SK-N-MC (cell line): Measurements from ENCODE around the gene AMIGO1.

ENCODE experiments used
- DNase-seq: peaks from one replicate; pipeline ENCODE4 v3.0.0-alpha.2; 2011; ENCODE audit warnings: low read depth, low spot score
- H3K27ac ChIP-seq: fragments of 200-600 bp; sonication (generic); 2 replicates; pipeline ENCODE4 v1.5.1; 2016; ENCODE audit warnings: mixed run types
- H3K36me3 ChIP-seq: fragments of 200-600 bp; sonication (generic); 2 replicates; pipeline ENCODE4 v1.6.1; 2017; ENCODE audit warnings: antibody characterized with exemption, low read length, mixed read lengths; ENCODE audit not compliant: insufficient read depth
- H3K4me3 ChIP-seq: fragments of 200-600 bp; sonication (generic); 2 replicates; pipeline ENCODE4 v1.5.1; 2016
- H3K9ac ChIP-seq: fragments of 200-600 bp; sonication (generic); 2 replicates; pipeline ENCODE4 v1.8.0; 2017; ENCODE audit warnings: mixed run types, mixed read lengths; ENCODE audit not compliant: insufficient read length
- H3K9me3 ChIP-seq: fragments of 200-600 bp; sonication (generic); 2 replicates; pipeline ENCODE4 v1.6.1; 2017; ENCODE audit warnings: low read depth, mild to moderate bottlenecking, antibody characterized with exemption, low read length, moderate library complexity, mixed read lengths
- EZH2 ChIP-seq: fragments of 200-600 bp; sonication (generic); IDR thresholded peaks from one replicate; pipeline ENCODE4 v1.6.1; 2017; ENCODE audit warnings: antibody characterized with exemption
- FOXP2 ChIP-seq: optimal IDR thresholded peaks from 2 replicates; pipeline ENCODE3; 2011; ENCODE audit warnings: mild to moderate bottlenecking, moderate library complexity; ENCODE audit not compliant: insufficient read depth; ENCODE audit errors: extremely low read length, control extremely low read depth
- POLR2AphosphoS5 ChIP-seq: IDR thresholded peaks from 2 replicates; pipeline ENCODE4 v1.6.1; 2012; ENCODE audit warnings: mild to moderate bottlenecking, low read depth, low read length, borderline replicate concordance

The AMIGO1 gene

GRCh38 chr1:109492779-109493178, 16.7 kb downstream of the AMIGO1 start:
- Histone ChIP-seq H3K9me3 (no peaks in the 10 kb centered on the region), H3K27ac (no peak overlapping the region), H3K9ac (no peak overlapping the region), H3K4me3 (no peak overlapping the region), H3K36me3 (peaks cover 7% of the 10 kb centered on the region; the same call in 1 of the 2 replicates)
- no peak for DNase-seq
- TF ChIP-seq EZH2 (no peak), FOXP2 (no peak), POLR2AphosphoS5 (no peak)

- Histone ChIP-seq H3K36me3 (peaks cover 10% of the 10 kb centered on the region; the same call in 1 of the 2 replicates), H3K27ac (no peak overlapping the region)
- TF ChIP-seq POLR2AphosphoS5 (no peak), FOXP2 (no peak), EZH2 (no peak)
These were observed 18.2 kb downstream of the AMIGO1 start for GRCh38 chr1:109491372-109491771.

GRCh38 chr1:109490934-109491302, 18.6 kb downstream of the AMIGO1 start:
- TF ChIP-seq EZH2 (no peak), POLR2AphosphoS5 (no peak), FOXP2 (no peak)
- no peaks in the 10 kb centered on the region for H3K9me3 ChIP-seq
- H3K36me3 ChIP-seq = peaks cover 6% of the 10 kb centered on the region; the same call in 1 of the 2 replicates
- H3K27ac ChIP-seq = no peak overlapping the region
- no peak overlapping the region for H3K9ac ChIP-seq
- no peak for DNase-seq
- H3K4me3 ChIP-seq = no peak overlapping the region

More at GRCh38 chr1:109491372-109491771, 18.2 kb downstream of the AMIGO1 start:
- no peak overlapping the region for H3K4me3 ChIP-seq
- no peaks in the 10 kb centered on the region for H3K9me3 ChIP-seq
- H3K9ac ChIP-seq = no peak overlapping the region
- DNase-seq = no peak

DNA sequence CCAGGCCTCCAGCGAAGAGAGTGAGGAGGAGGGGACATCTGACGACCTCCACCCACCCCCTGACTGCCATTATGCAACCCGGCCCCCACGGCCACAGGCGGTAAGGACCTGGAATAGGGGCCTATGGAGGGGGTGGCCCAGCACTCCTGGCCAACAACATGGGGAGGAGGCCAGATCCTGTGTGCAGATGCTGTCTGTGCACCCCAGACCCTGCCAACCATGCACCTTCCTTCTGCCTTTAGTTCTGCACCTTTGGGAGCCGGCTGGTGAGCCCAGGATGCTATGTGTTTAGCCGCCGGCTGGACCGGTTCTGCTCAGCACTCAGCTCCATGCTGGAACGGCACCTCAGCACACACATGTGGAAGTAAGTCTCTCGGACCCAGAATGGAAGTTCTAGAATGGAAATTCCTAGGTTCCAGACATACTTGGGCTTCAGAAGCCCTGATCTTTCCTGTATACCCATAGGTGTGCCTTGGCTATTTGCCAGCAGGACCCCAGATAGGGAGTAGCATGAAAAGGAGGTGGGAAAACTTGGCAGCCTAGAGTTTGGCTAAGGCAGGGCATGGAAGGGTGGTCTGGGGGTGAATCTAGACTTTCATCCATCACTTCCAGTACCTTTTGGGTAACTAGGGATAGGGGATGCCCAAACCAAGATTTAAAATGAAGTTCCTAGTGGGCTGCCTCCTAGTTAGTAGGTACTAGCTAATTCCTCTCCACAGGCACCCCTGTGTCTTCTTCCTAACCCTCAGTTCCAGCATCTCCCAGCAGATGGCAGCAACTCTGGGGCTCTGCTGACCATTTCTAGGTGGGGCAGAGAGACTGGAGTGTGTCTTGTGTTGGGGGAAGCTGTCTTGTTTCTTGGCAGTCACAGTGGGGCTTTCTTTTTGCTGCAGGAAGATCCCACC, 19.2 kb downstream of the AMIGO1 start:
- no peak for DNase-seq

DNA sequence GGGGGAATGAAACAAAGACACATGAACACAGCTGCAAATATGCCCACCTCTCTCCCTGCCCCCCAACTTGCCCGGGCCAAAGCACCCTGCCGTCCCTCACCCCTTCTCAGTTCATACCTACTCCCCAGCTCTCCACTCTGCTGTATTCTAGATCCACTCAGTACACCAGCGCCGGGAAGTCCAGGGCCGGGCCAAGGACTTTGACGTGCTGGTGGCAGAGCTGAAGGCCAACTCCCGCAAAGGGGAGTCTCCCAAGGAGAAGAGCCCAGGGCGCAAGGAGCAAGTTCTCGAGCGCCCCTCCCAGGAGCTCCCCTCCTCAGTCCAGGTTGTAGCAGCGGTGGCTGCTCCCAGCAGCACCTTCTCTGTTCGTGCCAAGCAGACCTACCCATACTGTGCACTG, 20.8 kb downstream of the AMIGO1 start:
- Histone ChIP-seq H3K27ac (no peak overlapping the region), H3K36me3 (peaks cover 6% of the 10 kb centered on the region; the same call in 1 of the 2 replicates), H3K4me3 (no peak overlapping the region), H3K9me3 (no peaks in the 10 kb centered on the region), H3K9ac (no peak overlapping the region)
- no peak for DNase-seq
- TF ChIP-seq EZH2 (no peak), POLR2AphosphoS5 (no peak), FOXP2 (no peak)

More for the DNA sequence above, 19.2 kb downstream of the AMIGO1 start:
- Histone ChIP-seq H3K27ac (no peak overlapping the region), H3K9me3 (no peaks in the 10 kb centered on the region), H3K36me3 (peaks cover 6% of the 10 kb centered on the region; the same call in 1 of the 2 replicates), H3K4me3 (no peak overlapping the region), H3K9ac (no peak overlapping the region)
- no peak for TF ChIP-seq EZH2
- TF ChIP-seq FOXP2 = no peak
- no peak for TF ChIP-seq POLR2AphosphoS5

GRCh38 chr1:109488201-109488600, 21.3 kb downstream of the AMIGO1 start:
- Histone ChIP-seq H3K27ac (no peak overlapping the region), H3K9me3 (no peaks in the 10 kb centered on the region), H3K9ac (no peak overlapping the region), H3K4me3 (no peak overlapping the region), H3K36me3 (peaks cover 6% of the 10 kb centered on the region; the same call in 1 of the 2 replicates)
- TF ChIP-seq POLR2AphosphoS5 (no peak), EZH2 (no peak), FOXP2 (no peak)
- DNase-seq = no peak

- Histone ChIP-seq H3K27ac (no peak overlapping the region), H3K36me3 (peaks cover 6% of the 10 kb centered on the region; the same call in 1 of the 2 replicates), H3K9ac (no peak overlapping the region), H3K4me3 (no peak overlapping the region), H3K9me3 (no peaks in the 10 kb centered on the region)
- DNase-seq = no peak
- no peak for TF ChIP-seq EZH2
- TF ChIP-seq POLR2AphosphoS5 = no peak
- no peak for TF ChIP-seq FOXP2
These were observed 22.3 kb downstream of the AMIGO1 start for GRCh38 chr1:109487261-109487660.

- peak overlapping the region; percentile 96 for H3K9ac ChIP-seq
- no peak overlapping the region for H3K27ac ChIP-seq
- DNase-seq = no peak
These were observed 24.5 kb downstream of the AMIGO1 start for GRCh38 chr1:109485001-109485400.

More at GRCh38 chr1:109485001-109485400, 24.5 kb downstream of the AMIGO1 start:
- Histone ChIP-seq H3K9me3 (no peaks in the 10 kb centered on the region), H3K36me3 (peaks cover 6% of the 10 kb centered on the region; the same call in 1 of the 2 replicates), H3K4me3 (peak overlapping the region; percentile 98)
- no peak for TF ChIP-seq POLR2AphosphoS5
